ENCODE data around the gene MMP3.
"Not testable (repeated sequence)": the region's sequence is repeated elsewhere in the genome, so short reads cannot be mapped to it uniquely, and the experiment has no call there.

Gene MMP3

GRCh38 chr11:102843489-102843888, at the start of gene MMP3:
TSS of gene MMP3 (minus strand) at chr11:102843609. CDS start at chr11:102843546, 63 bp downstream.
- no peak for DNase-seq (ENCODE audit: low read depth in 2 of 2)

DNA sequence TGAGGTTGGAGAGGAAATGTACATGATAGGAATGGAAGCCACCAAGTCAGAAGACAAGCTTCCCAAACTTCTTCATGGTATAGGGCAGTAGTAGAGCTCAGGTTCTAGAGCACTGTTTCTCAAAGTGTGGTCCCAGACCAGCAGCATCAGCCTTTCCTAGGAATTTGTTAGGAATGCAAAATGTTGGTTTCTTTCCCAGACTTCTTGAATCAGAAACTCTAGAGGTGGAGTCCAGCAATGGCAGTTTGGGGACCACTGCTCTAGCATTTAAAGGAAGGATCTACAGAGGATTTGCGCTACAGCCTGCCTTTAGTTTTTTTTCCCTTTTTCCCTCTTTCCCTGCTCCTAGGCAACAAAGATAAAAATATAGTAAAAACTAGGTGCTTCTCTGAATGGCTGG, 48.3 kb upstream of the MMP3 start:
- DNase-seq (ENCODE audit: low read depth in 2 of 2): no peak

- no peak for DNase-seq (ENCODE audit: low read depth in 2 of 2)
Measured at GRCh38 chr11:102886999-102887398, 43.6 kb upstream of the MMP3 start.

GRCh38 chr11:102883141-102883540, 39.7 kb upstream of the MMP3 start:
- DNase-seq (ENCODE audit: low read depth in 2 of 2): no peak

DNA sequence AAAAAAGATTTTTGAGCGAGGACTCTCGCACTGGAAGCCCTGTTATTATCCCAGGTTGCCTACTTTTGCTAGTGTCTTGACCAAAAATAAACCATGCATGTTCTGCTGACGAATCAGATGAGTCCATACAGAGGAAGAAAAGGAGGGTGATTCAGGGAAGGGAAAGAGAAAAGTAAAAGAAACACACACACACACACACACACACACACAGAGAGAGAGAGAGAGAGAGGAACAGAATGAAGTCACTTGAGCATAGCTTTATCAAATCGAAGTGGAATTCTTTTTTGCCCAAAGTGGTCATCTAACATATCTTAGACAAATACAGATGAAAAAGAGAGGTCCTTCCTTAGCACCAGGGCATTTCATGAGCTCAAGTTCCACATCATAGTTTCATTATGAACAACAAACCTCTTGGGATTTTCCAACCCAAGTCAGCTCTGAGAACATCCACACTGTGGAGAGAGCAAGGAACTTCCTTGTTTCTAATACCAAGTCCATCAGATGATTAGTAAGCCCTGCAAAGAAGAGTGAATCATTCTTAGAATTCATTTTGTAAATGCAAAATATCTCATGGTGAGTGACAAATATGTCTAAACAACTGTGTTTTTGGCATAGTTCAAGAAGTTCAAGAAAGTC, 39.1 kb upstream of the MMP3 start:
- no peak for DNase-seq (ENCODE audit: low read depth in 2 of 2)

GRCh38 chr11:102879801-102880200, 36.4 kb upstream of the MMP3 start:
- DNase-seq (ENCODE audit: low read depth in 2 of 2): no peak

GRCh38 chr11:102878595-102878994, 35.2 kb upstream of the MMP3 start:
- no peak for DNase-seq (ENCODE audit: low read depth in 2 of 2)

DNA sequence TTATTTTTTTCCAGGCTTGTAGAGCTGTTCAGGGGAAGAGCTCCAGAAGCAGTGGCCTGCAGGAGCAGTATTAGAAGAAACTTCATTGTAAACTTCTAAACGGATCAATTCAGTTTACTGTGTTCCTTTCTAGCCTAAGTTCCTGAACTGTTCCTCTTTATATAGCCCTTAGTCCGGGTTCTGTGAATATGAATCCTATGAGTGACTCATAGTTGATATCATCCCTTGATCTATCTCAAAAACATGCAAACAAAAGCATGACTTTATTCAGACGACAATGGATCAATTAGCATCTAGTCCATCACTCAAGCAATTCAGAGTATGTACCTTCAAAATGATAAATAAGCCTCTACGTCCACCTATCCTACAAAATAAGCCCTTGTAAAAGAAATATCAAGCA, 31.4 kb upstream of the MMP3 start, which contains the start of gene MMP12:
Gene MMP12, minus strand, starts transcription at position 131 of the 400 bp plus-strand sequence. Its CDS starts 45 bp downstream, at position 86.
- no peak for DNase-seq (ENCODE audit: low read depth in 2 of 2)

GRCh38 chr11:102869354-102869964, 26.1 kb upstream of the MMP3 start:
- not testable (repeated sequence) for DNase-seq (ENCODE audit: low read depth in 2 of 2)

DNA sequence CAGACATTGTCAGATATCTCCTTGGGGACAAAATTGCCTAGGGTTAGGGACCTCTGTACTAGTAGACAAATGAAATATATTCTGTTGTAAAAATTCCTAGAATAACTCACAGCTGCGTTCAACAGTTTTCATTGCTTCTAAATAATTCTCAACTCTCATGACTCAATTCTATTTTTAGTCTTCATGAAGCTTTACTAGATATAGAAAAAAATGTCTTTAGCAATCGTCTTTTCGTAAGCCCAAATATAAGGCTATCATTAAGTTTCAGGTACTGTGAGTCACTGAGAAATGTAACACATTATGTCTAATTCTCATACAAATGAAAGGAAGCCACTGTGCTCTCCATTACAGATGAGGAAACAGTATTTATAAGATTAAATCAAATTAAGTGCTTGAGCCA, 24.9 kb upstream of the MMP3 start:
- no peak for DNase-seq (ENCODE audit: low read depth in 2 of 2)

GRCh38 chr11:102864724-102865123, 21.3 kb upstream of the MMP3 start:
- no peak for DNase-seq (ENCODE audit: low read depth in 2 of 2)

DNA sequence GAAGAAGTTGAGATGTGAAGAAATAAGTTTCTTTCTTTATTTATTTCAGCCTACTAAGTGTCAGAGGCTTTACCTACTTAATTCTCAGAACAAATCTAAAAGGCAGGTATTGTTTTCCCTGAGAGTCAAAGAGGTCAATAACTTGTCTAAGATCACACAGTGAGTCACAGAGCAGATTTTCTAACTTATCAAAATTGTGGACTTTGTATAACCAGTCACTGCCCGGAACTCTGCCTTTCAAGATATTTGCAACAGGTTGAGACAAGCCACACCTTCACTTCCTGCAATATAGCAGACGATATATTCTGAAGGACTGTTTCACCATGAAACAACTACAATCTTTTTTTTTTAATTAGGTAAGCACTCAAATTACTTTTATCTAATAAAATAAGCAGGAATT, 10.5 kb upstream of the MMP3 start:
- no peak for DNase-seq (ENCODE audit: low read depth in 2 of 2)

DNA sequence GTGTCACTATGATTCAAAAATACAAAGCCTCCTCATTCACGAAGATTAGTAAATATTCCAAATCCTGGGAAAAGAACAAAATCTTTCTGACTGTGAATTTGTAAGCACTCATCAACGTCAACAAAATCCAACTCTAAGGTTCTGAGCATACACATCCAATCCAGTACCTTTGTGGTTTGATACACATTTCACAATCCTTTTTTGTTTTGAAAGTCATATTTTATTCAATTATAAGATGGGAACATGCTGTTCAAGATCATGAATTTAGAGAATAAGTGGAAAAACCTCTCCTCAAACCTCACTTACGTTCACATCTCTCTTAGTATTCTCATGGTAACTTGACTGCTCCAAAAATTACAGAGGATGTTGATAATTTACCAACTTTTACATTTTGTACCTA, 9.6 kb upstream of the MMP3 start:
- DNase-seq (ENCODE audit: low read depth in 2 of 2): no peak

GRCh38 chr11:102850973-102851745, 7.8 kb upstream of the MMP3 start:
- DNase-seq (ENCODE audit: low read depth in 2 of 2): no peak

DNA sequence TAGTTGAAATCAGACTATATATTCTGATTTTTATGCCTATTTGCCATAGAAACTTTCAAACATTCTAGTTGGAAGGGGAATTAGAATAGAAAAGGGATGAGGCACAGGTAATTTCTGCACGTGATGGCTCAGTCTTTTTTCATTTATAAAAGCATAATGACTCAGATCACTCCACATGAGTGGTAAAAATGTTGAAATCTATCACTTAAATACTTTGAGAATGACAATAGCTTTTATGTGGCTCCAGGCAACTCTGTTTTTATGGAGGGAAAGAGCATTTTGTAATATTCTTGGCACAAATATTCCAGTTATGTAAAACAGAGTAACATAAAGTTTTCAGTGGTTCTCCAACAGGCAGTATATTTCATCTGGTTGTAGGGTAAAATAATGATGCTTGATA, 5.9 kb upstream of the MMP3 start:
- no peak for DNase-seq (ENCODE audit: low read depth in 2 of 2)

- DNase-seq (ENCODE audit: low read depth in 2 of 2): no peak
Measured at GRCh38 chr11:102846292-102846691, 2.9 kb upstream of the MMP3 start.

DNA sequence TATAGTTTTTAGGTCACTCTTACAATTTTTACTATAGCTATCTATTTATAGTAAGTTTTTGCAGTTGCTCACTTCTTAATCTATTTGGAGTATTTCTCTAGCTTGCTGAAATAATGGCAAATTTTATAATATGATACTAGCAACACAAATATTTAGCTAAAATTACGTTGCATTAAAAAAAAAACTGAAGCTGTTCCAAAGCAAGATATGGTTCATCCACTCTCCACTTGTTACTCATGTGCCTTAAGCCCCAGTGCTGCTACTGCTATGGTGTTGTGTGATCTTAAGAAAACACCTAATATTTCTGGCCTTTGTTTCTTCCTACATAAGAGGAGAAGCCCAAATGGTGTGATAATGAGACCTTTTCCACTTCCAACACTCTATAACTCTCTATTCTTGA, 479 bp downstream of the MMP3 start:
- DNase-seq (ENCODE audit: low read depth in 2 of 2): no peak

- DNase-seq (ENCODE audit: low read depth in 2 of 2): no peak
Measured at GRCh38 chr11:102840018-102840417, 3.4 kb downstream of the MMP3 start.

DNA sequence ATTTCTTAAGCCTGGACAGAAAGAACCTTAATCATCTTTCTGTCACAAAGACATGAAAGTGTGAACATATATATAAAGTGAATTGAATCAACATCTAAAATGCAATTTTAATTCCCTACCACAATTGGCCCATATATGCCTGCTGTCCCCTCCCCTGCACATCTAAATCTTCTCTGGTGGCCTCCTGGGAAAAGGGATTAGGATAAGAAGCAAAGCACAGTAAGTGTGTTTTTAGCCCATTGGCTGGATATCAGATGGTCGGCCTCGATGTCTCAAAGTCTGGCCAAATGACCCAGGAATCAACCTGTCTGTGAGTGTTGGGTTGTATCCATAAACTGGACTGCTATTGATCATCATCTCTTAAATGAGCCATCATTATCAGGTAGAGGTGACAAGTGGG, 5.8 kb downstream of the MMP3 start:
- DNase-seq (ENCODE audit: low read depth in 2 of 2): no peak

- DNase-seq (ENCODE audit: low read depth in 2 of 2): no peak
Measured at GRCh38 chr11:102837156-102837555, 6.3 kb downstream of the MMP3 start.

DNA sequence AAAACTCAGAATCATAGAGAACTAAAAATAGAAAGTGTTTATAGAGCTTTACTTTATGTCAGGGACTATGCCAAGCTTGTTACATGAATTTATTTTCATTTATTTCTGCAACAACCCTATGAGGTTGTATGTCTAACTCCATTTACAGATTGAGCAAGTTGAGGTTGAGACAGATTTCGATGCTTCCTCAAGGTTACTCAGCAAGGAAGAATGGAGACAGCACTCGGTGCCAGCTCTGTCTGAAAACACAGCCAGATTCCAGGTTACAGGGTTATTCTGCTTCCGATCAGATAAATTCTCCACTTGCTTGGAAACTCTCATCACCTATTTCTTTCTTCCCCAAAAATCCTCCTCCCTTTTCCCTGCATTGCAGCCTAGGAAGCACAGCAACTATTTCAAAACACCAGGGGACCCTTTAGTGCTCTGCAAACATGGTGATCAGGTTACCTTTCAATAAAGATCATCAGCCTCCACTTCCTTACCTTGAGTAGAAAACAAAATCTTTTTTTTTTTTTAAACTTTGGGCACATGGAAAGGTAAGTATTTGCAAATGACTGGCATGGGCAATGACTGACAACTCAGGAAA, 7.0 kb downstream of the MMP3 start:
- DNase-seq (ENCODE audit: low read depth in 2 of 2): no peak

DNA sequence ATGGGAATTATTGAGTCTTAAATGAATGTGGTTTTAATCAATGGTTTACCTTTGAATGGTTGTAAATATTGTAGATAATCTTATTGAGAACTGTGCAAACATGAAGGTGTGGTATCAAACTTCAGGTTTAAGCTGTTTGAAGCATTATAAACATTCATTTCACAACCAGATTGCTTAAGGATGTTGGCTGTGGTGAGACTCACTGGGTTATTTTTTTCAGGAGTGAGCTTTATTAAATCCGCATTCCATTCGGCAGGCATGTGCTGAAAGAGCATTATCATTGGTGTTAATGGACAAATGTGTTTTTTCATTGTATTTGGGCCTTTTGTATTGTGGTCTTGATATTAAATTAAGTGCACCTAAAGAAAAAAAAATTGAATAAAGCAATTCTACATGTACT, 9.7 kb downstream of the MMP3 start:
- DNase-seq (ENCODE audit: low read depth in 2 of 2): no peak

GRCh38 chr11:102832612-102833011, 10.8 kb downstream of the MMP3 start:
- DNase-seq (ENCODE audit: low read depth in 2 of 2): no peak

Measured in stimulated activated CD4-positive, alpha-beta T cell treated with anti-CD3 and anti-CD28 coated beads, Interleukin-15, amount 100 ng/mL, for 48 hours (primary cell).